GM19395 (cell line): ENCODE measurements around the gene HBS1L.

Experiments used
- ATAC-seq: cut with Tn5 transposase; IDR thresholded peaks from one replicate; pipeline ENCODE4 v1.9.1; 2021; ENCODE audit warnings: mild to moderate bottlenecking, moderate library complexity; ENCODE audit not compliant: unreplicated experiment

HBS1L gene

DNA sequence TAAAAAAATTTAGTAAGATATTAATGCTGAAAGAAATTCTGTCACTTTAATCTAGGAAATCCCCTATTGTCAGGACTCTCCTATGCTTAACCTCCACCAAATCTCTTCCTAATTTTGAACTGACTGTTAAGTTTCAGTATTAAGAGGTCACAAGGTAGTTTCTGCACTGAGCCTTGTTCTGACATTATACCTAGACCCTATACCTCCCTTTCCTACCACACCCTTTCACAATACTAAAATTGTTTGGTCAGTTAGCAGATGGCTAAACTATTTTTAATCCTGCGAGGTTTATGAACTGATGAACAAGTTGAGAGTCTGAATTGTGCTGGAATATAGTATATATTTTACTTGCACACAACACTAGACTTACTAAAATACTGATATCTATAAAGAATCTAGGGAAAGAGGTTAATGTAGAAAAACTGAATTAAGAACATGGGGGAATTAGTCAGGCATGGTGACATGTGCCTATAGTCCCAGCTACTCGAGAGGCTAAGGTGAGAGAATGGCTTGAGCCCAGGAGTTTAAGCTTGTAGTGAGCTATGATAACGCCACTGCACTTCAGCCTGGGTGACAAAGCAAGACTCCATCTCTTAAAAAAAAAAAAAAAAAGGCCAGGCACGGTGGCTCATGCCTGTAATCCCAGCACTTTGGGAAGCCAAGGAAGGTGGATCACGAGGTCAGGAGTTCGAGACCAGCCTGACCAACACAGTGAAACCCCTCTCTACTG lies 51.5 kb downstream of the HBS1L start:
- peak; percentile 97 for ATAC-seq

DNA sequence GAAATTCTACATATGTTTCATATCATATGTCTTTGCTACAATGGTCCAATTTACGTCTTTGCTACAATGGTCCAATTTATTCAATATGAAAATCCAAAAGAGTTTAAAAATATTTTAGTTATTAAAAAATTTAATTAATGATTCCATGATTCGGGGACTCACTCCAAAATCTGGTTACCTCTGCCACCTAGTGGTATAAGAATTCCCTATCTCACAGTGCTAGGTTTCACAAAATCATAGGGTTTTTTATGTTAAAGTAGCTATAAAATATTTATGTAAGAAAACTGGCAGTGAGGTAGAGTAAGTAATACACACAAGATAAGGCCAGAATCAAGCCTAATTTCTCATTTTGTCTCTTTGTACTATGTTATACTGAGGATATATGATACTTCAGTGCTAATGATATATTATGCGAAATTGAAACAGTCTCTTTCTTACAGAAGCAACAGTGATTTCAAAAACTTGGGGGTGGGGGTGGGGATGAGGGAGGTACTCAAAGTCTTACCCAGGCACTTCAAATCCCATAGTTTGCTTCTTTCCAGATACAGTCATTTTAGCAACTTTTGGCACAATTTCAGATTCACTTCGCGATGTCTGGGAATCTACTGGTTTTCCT lies 52.3 kb downstream of the HBS1L start:
- no peak for ATAC-seq

DNA sequence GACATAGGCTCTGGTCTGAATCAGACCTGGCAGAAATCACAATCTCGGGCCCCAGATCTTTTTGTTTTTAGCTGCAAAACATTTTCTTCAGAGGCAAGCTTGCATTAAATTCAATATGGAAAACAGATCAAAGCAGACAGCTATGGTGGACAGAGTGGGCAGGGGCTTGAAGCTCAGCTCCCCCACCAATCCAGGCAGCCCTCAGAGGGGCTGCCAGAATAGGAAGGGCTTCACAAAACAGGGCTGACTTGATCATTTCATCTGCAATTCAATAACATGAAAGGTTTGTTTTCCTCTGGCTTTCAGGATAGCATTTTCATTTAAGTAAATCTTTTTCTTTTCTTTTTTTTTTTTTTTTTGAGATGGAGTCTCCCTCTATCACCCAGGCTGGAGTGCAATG lies 55.5 kb downstream of the HBS1L start:
- ATAC-seq = no peak

DNA sequence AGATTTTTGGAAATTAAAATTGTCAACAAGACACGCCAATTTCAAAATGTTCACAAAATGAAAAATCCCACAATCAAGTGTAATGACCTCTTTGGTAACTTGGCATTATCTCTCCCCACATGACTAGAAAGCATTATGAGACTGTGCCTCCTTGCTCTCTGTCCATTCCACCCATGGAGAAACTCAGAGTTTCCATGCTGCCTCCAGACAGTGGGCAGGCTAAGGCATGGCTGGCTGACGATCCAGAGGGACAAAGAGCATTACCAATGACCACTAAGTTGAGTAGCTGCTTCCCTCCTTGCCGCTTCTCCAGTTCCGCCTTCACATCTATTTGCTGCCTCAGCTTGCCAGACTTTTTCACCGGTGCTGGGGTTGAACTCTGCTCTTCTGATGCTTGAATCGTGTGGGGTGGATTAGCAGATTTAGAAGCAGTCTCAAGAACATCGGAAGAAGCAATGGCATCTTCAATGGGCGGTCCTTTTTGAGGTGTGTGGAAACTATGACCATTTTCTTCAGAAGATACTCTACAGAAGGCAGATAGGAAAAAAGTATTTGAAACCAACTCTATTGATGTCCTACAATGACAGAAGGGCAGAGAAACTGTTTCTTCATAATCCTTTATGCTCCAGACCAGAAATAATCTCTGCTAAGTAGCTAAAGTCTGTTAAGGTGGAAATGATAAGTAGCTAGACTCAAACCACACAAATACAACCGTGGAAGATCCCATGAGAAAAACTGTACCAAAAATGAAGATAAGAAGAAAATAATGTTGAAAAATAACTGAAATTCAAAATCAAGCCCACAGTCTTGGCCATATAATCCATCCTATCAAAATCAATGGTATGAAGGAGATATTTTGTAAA lies 57.3 kb downstream of the HBS1L start:
- no peak for ATAC-seq

DNA sequence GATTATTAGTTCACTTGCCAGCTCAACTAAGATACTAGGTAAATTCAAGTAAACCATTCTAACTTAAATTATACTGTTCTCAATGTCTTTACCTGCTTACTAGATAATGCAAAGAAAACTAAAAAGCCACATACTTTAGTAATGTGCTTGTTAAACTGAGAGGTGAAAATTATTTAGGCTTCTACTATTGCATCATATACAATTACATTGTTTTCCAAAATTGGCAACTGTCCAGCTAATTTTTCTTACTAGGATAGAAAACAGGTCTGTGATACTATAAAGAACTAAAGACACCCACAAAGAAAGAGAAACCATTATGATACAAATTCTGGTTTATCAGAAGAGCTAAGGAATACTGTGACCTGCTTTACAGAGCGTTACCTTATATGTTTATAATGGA lies 59.1 kb downstream of the HBS1L start:
- no peak for ATAC-seq

DNA sequence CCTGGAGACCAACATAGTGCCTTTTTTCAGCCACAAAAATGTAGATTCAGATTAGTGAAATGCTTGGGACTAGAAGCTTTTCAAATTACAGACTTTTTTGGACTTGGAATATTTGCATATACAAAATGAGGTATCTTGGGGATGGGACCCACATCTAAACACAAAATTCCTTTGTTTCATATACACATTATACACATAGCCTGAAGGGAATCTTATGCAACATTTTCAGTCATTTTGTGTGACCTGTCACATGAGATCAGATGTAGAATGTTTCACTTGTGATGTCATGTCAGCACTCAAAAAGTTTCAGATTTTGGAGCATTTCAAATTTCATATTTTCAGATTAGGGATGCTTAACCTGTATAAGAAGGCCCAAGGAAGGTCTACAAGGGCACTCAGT lies 60.2 kb downstream of the HBS1L start:
- ATAC-seq = no peak

DNA sequence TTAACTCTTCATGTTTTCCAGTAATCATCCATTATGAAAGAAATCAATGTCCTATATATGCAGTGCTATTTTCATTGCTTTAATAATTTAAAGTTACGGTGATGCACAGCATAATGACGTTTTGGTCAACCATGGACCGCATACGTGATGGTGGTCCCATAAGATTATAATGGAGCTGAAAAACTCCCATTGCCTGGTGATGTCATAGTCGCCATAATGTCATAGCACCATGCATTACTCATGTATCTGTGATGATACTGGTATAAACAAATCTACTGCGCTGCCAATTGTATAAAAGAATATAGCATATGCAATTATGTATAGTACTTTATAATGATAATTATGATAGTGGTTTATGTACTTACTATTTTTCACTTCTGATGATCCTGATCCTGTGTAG lies 62.5 kb downstream of the HBS1L start:
- no peak for ATAC-seq

DNA sequence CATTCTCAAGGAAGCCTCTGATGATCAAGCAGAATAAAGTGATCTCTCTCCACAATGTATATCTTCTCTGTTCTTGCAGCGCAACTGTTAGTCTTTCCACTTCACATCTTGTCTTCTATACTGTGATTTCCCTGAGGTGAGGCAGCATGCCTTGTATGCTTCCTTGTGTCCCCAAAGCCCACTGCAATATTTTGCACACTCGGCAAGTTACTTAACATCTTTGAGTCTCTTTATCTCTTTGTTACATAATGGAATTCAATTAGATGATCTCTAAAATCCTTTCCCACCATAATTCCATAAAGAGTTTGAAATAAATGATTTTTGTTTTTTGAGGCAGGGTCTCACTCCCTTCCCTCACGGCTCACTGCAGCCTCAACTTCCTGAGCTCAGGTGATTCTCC lies 64.4 kb downstream of the HBS1L start:
- no peak for ATAC-seq

DNA sequence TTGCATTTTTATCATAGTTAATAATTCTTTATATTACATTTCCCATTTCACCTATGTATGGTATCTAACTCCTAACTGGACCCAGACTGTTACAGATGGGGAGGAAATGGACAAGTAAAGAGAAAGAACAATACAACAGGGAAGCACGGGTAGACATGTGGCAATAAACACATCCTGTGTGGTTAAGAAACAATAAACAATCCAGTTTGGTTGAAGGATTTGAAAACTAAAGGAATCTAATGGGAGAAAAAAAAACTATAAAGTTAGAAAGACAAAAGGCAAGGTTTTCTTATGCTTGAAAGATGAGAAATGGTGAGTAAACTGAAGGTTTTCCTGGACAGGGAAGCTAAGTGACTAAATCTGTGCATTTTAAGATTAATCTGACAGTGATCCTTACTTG lies 69.8 kb downstream of the HBS1L start:
- no peak for ATAC-seq

DNA sequence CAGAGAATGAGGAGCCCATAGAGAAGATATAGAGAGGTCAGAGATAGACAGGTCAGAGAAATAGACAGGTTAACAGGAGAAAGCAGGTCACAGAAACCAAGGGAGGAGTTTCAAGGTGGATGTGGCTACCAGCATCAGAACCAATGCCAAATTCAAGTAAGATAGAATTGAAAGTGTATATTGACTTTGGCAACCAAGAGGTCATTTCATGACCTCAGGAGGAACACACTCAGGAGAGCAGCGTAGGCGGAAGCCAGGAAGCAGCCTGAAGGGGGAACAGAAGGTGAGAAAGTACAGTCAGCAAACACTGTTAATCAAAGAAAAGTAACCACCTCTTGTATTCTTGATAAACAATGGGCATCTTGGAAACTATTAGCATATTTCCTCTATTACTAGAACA lies 70.8 kb downstream of the HBS1L start:
- ATAC-seq = no peak

DNA sequence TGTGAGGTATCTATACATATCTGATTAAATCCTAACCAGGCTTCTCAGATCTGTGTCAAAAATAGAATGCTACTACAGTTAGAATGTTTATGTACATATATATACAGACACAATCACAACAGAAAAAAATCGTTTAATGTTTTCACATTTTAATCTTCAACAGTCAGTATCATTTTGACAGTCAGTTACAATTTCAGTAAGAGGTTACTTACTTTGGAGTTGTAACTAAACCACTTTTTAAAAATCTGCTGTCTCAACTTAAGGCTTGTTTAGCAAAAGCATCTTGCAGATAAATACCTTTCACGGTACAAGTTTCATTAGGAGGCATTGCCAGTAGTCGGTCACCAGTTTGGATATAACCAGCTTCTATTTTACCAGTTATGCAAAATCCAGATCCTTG lies 72.5 kb downstream of the HBS1L start:
- no peak for ATAC-seq

DNA sequence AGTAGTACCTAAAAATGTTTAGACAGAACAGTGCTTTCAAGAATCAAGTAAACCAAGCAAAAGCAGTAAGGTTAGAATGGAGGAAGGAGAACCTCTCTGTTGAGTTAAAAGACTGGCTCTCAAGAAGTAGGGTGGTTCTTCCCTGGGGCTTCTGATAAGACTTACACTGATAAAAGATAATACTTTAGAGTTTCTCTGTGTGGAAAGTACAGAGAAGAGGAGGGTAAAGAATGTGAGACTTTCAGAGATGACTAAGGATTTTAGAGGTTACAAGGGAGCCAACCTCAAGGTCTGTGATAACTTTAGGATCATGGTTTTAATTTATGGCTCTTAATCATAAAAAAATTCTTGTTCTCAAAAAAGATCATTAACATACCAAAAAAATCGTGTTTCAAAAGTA lies 73.8 kb downstream of the HBS1L start:
- no peak for ATAC-seq

DNA sequence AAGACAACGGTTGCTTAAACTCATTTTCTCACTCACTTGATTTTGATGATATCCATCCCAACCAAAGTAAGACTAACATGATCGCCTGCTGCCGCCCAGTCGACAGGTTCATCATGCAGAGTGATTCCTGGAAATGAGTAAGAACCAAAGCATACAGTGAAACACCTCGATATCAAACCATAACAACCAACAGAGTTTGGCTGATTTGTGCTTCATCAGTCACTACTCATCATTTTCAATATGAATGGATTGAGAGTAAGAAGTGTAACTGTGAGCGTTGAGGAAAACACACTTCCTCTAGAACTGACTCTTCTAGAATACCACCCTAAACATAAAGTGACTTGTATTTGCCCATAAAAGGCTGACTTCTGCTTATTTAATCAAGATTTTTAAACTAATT lies 75.5 kb downstream of the HBS1L start:
- ATAC-seq = peak; percentile 91

DNA sequence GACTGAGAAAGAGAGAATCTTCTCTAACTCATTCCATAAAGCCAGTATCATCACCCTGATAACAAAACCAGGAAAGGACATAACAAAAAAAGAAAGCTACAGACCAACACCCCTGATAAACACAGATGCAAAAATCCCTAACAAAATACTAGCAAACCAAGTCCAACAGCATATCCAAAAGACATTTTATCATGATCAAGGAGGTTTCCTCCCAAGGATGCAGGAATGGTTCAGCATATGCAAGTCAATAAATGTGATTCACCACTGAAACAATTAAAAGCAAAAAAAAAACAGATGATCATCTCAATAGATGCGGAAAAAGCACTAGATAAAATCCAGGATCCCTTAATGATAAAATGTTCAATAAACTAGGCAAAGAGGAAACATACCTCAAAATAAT lies 80.3 kb downstream of the HBS1L start:
- no peak for ATAC-seq

DNA sequence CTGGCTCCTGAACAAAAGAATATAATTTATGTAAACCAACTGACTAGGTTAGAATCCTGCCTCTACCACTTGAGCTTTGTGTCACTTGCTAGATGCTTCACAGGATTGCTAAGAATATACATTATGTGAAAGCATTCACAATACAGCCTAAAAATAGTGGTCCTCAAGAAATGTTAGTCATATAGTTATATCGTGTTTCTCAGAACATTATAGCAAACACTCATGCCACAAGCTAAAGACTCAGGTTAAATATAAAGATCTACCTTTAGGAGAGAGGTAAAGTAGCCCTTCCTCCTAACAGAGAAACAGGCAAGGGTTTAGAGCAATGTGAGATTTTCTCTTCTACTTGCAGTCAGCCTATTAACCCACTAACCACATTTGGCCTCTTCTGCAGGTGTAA lies 86.9 kb downstream of the HBS1L start:
- no peak for ATAC-seq

DNA sequence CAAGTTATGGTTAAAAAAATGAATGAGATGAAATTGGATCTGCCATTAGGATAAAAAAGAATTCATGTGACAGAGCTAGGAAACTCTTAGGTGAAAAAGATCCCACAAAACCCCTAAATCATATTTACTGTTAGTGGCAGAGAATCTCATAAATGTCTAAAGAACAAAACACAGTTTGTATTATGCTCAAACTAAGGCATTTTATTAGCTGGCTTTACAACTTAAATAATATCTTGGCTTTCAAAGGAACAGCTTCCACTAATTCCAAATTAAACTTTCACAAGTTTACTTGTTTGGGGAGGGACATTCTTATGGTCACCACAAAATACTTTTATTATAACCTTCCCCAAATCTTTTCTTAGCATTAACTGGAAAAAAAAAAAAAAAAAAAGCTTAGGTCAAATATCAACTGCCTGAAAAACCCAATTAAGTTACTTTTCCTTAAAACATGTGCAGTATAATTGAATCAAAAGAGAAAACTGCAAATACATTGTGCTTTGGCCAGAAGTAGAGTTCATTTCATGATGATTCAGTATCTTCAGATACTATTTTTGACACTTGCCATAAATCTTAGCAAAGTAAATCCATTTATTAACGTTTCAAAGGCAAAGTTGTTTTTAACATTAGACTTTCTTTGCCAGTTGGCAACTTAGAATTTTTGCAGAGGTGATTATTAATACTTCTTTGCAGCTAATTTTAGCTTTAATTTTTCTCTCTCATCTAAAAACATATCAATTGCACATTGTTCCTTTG lies 90.0 kb downstream of the HBS1L start:
- no peak for ATAC-seq

DNA sequence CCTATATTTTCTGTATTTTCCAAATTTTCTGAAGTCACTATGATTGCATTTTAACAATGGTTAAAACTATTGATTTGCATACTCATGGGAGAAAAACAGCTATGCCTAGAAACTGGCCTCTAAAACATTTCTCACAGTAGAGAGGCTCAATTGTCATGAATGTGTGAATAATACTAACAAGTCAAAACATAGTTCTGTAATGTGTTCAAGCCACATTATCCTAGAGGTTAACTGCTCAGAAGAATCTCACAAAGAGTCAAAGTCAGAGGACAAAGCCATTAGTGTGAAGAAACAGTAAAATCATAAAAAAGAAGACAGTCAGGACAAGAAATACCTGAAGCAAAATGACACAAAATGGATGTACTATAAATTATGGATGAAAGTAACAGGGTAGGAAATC lies 92.2 kb downstream of the HBS1L start:
- ATAC-seq = no peak

DNA sequence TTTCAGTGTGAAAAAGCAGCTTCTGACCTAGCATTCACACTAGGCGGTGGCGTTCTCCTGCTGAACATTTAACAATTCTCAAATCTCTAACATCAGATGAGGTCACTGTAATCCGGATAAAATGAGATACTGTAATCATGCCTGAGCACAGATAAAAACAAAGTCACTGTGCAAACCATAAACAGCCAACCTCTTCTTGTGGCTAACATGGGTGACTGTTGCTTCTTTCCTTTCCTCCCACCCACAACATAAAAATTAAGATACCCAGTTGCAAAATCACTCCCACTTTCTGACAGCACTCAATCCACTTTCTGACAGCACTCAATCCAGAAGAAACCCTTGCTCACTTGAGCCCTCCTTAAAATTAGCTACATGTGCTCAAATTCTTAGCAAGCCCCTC lies 93.3 kb downstream of the HBS1L start:
- no peak for ATAC-seq

DNA sequence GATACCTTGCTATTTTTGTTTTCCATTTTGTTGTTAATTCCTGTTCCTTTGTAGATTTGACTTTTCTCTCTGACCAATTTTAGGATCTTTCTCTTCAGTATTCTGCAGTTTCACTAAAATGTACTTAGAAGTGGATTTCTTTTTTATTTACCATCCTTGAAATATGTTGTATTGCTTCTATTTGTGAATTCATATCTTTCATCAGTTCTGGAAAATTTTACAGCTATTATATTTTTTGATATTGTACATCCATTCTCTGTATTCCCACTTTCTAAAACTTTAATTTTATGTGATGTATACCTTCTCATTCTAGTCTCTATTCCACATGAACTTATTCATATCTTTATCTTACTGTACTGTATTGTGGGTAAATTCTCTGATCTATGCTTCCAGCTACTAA lies 95.0 kb downstream of the HBS1L start:
- ATAC-seq = no peak

DNA sequence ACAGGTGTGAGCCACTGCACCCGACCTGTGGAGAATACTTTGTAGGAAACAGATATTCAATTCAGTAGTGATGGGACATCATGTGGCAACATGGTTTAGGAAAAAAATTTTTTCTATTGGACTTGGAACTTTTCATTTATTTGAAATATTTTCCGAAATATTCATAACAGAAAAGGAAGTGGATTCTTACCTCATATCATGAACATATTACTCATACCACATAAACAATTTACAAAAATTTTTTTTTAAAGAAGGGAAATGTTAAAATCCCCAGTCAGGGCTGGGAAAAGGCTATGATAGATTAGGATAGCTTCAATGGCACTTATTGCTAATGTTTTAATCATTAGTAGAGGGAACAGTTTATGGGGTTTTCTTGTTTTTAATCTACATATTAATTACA lies 97.9 kb downstream of the HBS1L start:
- ATAC-seq = no peak

DNA sequence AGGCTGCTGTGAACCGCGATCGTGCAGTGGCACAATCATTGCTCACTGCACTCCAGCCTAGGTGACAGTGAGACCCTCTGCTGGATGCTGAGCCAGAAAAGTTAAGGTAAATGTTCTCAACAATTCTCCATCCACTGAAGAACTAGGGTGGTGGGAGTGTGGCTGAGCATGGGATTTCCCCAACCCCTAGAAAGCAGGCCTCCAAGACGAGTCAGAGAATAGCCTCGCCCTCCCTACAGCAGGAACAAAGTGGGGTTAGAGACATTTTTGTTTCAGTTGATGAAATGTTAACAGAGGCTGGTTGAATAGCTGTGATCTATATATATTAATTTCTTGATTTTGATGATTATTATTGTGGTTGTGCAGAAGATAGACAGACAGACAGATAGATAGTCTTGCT lies 98.6 kb downstream of the HBS1L start:
- no peak for ATAC-seq
